Lung (tissue), 12 donors: ENCODE measurements around the gene EIF4A2. TPM values are rescaled to one million over a fixed set of nuclear protein-coding genes. Genes with fewer than 3 reads are reported as not detected.

Experiments
- ATAC-seq: fragments of 200-7000 bp; cut with Tn5 transposase; one replicate; pipeline ENCODE4 v1.9.1; 2020; ENCODE audit warnings: moderate number of reproducible peaks; ENCODE audit not compliant: insufficient read depth, low FRiP score
- DNase-seq, 3 donors: peaks; one replicate each; pipeline ENCODE4 v3.0.0-alpha.2; 2013 to 2017
- H3K27ac ChIP-seq, 2 donors: one replicate each; pipeline ENCODE4 v1.5.1; 2013; ENCODE audit warnings: mild to moderate bottlenecking in 2 of 2, moderate library complexity in 2 of 2, control low read depth in 1 of 2, inconsistent platforms in 1 of 2, low read depth in 1 of 2, low read length in 1 of 2
- H3K27me3 ChIP-seq, 3 donors: one replicate each; pipeline ENCODE4 v1.5.1; 2013; ENCODE audit warnings: low read length in 2 of 3; ENCODE audit not compliant: control insufficient read depth in 3 of 3, insufficient read depth in 3 of 3
- H3K36me3 ChIP-seq, 4 donors: one replicate each; pipeline ENCODE4 v1.5.1; 2013; ENCODE audit warnings: low read length in 4 of 4, mild to moderate bottlenecking in 1 of 4, moderate library complexity in 1 of 4; ENCODE audit not compliant: control insufficient read depth in 4 of 4, insufficient read depth in 4 of 4
- H3K4me1 ChIP-seq, 5 donors: one replicate each; pipeline ENCODE4 v1.5.1; 2013; ENCODE audit warnings: low read length in 5 of 5, mild to moderate bottlenecking in 2 of 5, moderate library complexity in 1 of 5; ENCODE audit not compliant: control insufficient read depth in 5 of 5, insufficient read depth in 5 of 5
- H3K4me3 ChIP-seq: one replicate; pipeline ENCODE4 v1.5.1; 2013; ENCODE audit warnings: mild to moderate bottlenecking, control low read depth, moderate library complexity
- H3K9ac ChIP-seq, 2 donors: one replicate each; pipeline ENCODE4 v1.5.1; 2013; ENCODE audit warnings: low read length in 2 of 2, control low read depth in 1 of 2; ENCODE audit not compliant: insufficient read depth in 1 of 2
- H3K9me3 ChIP-seq, 4 donors: one replicate each; pipeline ENCODE4 v1.5.1; 2013; ENCODE audit warnings: low read length in 3 of 4, mild to moderate bottlenecking in 1 of 4, moderate library complexity in 1 of 4; ENCODE audit not compliant: control insufficient read depth in 4 of 4, insufficient read depth in 3 of 4
- WGBS, 2 donors: extraction: QIAGEN DNeasy Blood & Tissue Kit; methylation state at CpG; one replicate each; pipeline ENCODE4 v1.1.7; 2013; 5-methylcytosine and 5-hydroxymethylcytosine counted together
- polyA plus RNA-seq, 2 donors: library from polyadenylated mRNA; stranded (reverse); fragments of 200-250 nt; gene quantifications; one replicate each; pipeline ENCODE4 v1.2.1, GENCODE V29; 2013
- total RNA-seq, 2 donors: library from RNA; depleted of rRNA in 1 of 2; stranded (reverse); fragments of >200 nt in 1 of 2; gene quantifications; one replicate each; pipeline ENCODE4 v1.2.1, GENCODE V29; 2014 to 2021
- TF ChIP-seq, protein P1 (sequence below): IDR thresholded peaks from 2 replicates; pipeline ENCODE4 v1.5.1; 2012; ENCODE audit warnings: mild to moderate bottlenecking; ENCODE audit errors: control extremely low read depth, extremely low read depth
- donor health status: control.
- donor health status: control.
- donor health status: Bipolar disorder and iron deficiency.
- donor health status: healthy.
- donor health status: DM: yes; HTN: yes; CAD: no.

Gene EIF4A2
- total and polyA plus RNA-seq, 4 donors = 235 to 683 (median 312) TPM

- H3K27me3 ChIP-seq = no peaks in the 10 kb centered on the region
- peak overlapping the region; percentile 21 for H3K4me3 ChIP-seq
- 8% methylated on average over 26 of the region's 26 CpGs for WGBS, 2 donors
- TF ChIP-seq, protein P1, sequence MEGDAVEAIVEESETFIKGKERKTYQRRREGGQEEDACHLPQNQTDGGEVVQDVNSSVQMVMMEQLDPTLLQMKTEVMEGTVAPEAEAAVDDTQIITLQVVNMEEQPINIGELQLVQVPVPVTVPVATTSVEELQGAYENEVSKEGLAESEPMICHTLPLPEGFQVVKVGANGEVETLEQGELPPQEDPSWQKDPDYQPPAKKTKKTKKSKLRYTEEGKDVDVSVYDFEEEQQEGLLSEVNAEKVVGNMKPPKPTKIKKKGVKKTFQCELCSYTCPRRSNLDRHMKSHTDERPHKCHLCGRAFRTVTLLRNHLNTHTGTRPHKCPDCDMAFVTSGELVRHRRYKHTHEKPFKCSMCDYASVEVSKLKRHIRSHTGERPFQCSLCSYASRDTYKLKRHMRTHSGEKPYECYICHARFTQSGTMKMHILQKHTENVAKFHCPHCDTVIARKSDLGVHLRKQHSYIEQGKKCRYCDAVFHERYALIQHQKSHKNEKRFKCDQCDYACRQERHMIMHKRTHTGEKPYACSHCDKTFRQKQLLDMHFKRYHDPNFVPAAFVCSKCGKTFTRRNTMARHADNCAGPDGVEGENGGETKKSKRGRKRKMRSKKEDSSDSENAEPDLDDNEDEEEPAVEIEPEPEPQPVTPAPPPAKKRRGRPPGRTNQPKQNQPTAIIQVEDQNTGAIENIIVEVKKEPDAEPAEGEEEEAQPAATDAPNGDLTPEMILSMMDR = no peak
- no peak overlapping the region for H3K9ac ChIP-seq
- no peaks in the 10 kb centered on the region for H3K36me3 ChIP-seq
- ATAC-seq (peak; percentile 10), DNase-seq (no peak)
- no peak overlapping the region for H3K27ac ChIP-seq
- H3K4me1 ChIP-seq = peaks cover 0 to 4% (median 0%) of the 10 kb centered on the region in 5 donors
- no peaks in the 10 kb centered on the region for H3K9me3 ChIP-seq
Measured at GRCh38 chr3:186772281-186772694, 11.1 kb upstream of the EIF4A2 start.

DNA sequence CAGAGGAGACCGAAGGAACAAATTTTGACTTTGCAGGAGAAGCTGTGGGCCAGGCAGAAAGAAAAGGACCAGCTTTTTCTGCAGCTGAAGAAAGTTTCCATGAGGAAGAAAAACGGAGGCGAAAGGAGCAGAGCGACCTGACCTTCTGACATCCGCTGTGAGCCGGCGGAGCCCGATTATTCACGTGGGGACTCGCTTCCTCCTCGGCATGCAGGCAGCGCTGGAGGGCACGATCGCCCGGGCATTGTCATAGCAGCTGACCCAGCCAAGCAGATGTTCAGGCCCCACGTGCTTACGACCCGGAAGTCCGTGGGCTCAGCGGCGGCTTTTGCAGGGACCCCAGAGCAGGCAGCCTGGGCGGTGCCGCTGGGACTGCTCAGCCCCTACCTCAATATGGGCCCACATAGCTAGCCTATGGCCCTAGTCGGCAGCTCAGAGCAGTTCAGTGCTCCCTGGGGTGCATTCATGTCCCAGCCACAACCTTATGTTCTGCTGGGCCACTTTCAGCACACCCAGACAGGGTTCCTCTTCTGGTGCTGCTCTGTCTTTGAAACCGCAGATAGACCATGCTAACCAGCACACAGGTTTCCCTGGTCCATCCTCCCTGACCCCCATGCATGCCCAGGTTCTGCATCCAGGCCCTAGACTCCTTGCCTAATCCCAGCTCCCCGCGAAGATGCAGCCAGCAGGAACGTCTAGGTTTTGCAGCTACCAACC is 10.5 kb upstream of the EIF4A2 start:
- H3K9me3 ChIP-seq = no peaks in the 10 kb centered on the region
- H3K27me3 ChIP-seq = no peaks in the 10 kb centered on the region
- 17 to 20% methylated on average over 28 of the region's 28 CpGs for WGBS, 2 donors
- H3K4me3 ChIP-seq = peak overlapping the region; percentile 21
- H3K9ac ChIP-seq = no peak overlapping the region
- peak; percentile 78 for ATAC-seq
- TF ChIP-seq, protein P1 = no peak
- peak; percentile 37 to 68 (median 53) for DNase-seq
- H3K36me3 ChIP-seq = no peaks in the 10 kb centered on the region
- peaks cover 0 to 4% (median 0%) of the 10 kb centered on the region in 5 donors for H3K4me1 ChIP-seq
- peak overlapping the region in 1 of 2 donors; percentile 35 for H3K27ac ChIP-seq

DNA sequence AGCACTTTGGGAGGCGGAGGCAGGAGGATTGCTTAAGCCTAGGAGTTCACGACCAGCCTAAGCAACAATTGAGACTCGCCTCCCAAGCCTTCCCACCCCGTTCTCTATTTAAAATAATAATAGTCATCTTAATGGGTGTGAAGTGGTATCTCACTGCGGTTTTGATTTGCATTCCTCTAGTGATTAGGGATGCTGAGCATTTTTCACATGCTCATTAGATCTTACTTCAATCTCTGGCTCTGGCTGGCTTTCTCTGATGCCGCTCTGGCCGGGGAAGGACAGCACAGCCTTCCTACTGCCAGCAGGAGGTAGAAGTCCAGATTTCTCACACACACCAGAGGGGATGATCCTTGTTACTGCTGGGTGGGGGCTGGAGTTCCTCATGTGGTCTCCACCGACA is 7.4 kb upstream of the EIF4A2 start:
- TF ChIP-seq, protein P1 = no peak
- ATAC-seq = no peak
- no peaks in the 10 kb centered on the region for H3K36me3 ChIP-seq
- WGBS, 2 donors = 71 to 72% methylated on average over 8 of the region's 8 CpGs
- H3K27ac ChIP-seq = no peak overlapping the region
- no peak overlapping the region for H3K9ac ChIP-seq
- no peaks in the 10 kb centered on the region for H3K27me3 ChIP-seq
- peaks cover 0 to 4% (median 0%) of the 10 kb centered on the region in 5 donors for H3K4me1 ChIP-seq
- no peaks in the 10 kb centered on the region for H3K9me3 ChIP-seq
- H3K4me3 ChIP-seq = no peak overlapping the region
- DNase-seq = no peak
